PC-9 (cell line): ENCODE measurements around the gene RAB20.

Experiments
- EZH2 ChIP-seq: fragments of 200-600 bp; sonication (generic); IDR thresholded peaks from 2 replicates; pipeline ENCODE4 v1.8.0; 2017; ENCODE audit warnings: antibody characterized with exemption, low read depth
- TF ChIP-seq, protein P1 (sequence below): fragments of 200-600 bp; sonication (generic); conservative IDR thresholded peaks from 2 replicates; pipeline ENCODE4 v1.6.1; 2017; ENCODE audit warnings: mixed run types, antibody characterized with exemption, mild to moderate bottlenecking, moderate library complexity

- TF ChIP-seq, protein P1, sequence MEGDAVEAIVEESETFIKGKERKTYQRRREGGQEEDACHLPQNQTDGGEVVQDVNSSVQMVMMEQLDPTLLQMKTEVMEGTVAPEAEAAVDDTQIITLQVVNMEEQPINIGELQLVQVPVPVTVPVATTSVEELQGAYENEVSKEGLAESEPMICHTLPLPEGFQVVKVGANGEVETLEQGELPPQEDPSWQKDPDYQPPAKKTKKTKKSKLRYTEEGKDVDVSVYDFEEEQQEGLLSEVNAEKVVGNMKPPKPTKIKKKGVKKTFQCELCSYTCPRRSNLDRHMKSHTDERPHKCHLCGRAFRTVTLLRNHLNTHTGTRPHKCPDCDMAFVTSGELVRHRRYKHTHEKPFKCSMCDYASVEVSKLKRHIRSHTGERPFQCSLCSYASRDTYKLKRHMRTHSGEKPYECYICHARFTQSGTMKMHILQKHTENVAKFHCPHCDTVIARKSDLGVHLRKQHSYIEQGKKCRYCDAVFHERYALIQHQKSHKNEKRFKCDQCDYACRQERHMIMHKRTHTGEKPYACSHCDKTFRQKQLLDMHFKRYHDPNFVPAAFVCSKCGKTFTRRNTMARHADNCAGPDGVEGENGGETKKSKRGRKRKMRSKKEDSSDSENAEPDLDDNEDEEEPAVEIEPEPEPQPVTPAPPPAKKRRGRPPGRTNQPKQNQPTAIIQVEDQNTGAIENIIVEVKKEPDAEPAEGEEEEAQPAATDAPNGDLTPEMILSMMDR = no peak
- TF ChIP-seq EZH2 = no peak
Measured at GRCh38 chr13:110554227-110554836, 7.2 kb downstream of the RAB20 start.
